Body of pancreas (tissue), 4 donors: Measurements from ENCODE around the gene TYMS.

Experiments used
- POLR2A ChIP-seq, 3 donors: fragments of 450-650 bp; IDR thresholded peaks; one replicate each; pipeline ENCODE4 v1.6.1; 2016; ENCODE audit warnings: antibody characterized with exemption in 3 of 3, mild to moderate bottlenecking in 2 of 3
- TF ChIP-seq, protein P1 (sequence below), 7 experiments: fragments of 450-650 bp in 4 of 7; fragments of 200-600 bp in 3 of 7; sonication (generic) in 3 of 7; IDR thresholded peaks; one replicate each; pipeline ENCODE4 v1.5.1; 2016 to 2019; ENCODE audit warnings: antibody characterized with exemption in 7 of 7

DNA sequence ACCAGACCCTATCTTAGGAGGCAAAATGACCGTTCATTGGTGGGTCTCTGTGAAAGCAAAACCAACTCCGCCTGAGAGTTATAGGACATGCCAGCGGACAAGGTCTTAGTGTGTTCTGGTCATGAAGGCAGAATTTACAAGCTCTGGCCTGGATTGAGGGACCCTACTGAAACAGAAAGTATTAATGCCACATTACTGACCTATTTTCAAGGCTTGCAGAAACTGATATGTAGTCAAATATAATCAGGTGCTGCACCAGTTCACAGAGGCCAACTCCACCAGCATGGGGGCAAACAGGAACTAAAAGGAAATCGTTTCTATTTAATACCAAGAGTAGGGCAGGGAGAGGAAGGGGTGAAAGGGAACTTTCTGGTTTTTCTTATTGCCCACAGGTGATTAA is 19.7 kb downstream of the TYMS start:
- no peak for TF ChIP-seq POLR2A (IDR thresholded peaks at IDR 0.05)
- TF ChIP-seq, protein P1, sequence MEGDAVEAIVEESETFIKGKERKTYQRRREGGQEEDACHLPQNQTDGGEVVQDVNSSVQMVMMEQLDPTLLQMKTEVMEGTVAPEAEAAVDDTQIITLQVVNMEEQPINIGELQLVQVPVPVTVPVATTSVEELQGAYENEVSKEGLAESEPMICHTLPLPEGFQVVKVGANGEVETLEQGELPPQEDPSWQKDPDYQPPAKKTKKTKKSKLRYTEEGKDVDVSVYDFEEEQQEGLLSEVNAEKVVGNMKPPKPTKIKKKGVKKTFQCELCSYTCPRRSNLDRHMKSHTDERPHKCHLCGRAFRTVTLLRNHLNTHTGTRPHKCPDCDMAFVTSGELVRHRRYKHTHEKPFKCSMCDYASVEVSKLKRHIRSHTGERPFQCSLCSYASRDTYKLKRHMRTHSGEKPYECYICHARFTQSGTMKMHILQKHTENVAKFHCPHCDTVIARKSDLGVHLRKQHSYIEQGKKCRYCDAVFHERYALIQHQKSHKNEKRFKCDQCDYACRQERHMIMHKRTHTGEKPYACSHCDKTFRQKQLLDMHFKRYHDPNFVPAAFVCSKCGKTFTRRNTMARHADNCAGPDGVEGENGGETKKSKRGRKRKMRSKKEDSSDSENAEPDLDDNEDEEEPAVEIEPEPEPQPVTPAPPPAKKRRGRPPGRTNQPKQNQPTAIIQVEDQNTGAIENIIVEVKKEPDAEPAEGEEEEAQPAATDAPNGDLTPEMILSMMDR (IDR thresholded peaks at IDR 0.05): no peak
